ENCODE results near the gene TDRD10.

The TDRD10 gene

GRCh38 chr1:154577346-154578057, 75.5 kb downstream of the TDRD10 start:
- DNase-seq (ENCODE audit: low read depth in 2 of 2), result no peak

- DNase-seq (ENCODE audit: low read depth in 2 of 2), result no peak
Measured at GRCh38 chr1:154578058-154578418, 76.0 kb downstream of the TDRD10 start.

- DNase-seq (ENCODE audit: low read depth in 2 of 2), result no peak
Measured at GRCh38 chr1:154579374-154579773, 77.4 kb downstream of the TDRD10 start.

GRCh38 chr1:154581766-154582165, 79.7 kb downstream of the TDRD10 start:
- no peak for DNase-seq (ENCODE audit: low read depth in 2 of 2)

GRCh38 chr1:154582885-154583284, 80.9 kb downstream of the TDRD10 start:
- DNase-seq (ENCODE audit: low read depth in 2 of 2), result no peak

GRCh38 chr1:154583773-154584172, 81.8 kb downstream of the TDRD10 start:
- DNase-seq (ENCODE audit: low read depth in 2 of 2), result no peak

GRCh38 chr1:154584267-154584994, 82.4 kb downstream of the TDRD10 start:
- DNase-seq (ENCODE audit: low read depth in 2 of 2), result no peak

- no peak for DNase-seq (ENCODE audit: low read depth in 2 of 2)
Measured at GRCh38 chr1:154586231-154586630, 84.2 kb downstream of the TDRD10 start.

- DNase-seq (ENCODE audit: low read depth in 2 of 2), result no peak
Measured at GRCh38 chr1:154586641-154587040, 84.6 kb downstream of the TDRD10 start.

- no peak for DNase-seq (ENCODE audit: low read depth in 2 of 2)
Measured at GRCh38 chr1:154589780-154590179, 87.8 kb downstream of the TDRD10 start.

- DNase-seq (ENCODE audit: low read depth in 2 of 2), result no peak
Measured at GRCh38 chr1:154590756-154591155, 88.7 kb downstream of the TDRD10 start.

- no peak for DNase-seq (ENCODE audit: low read depth in 2 of 2)
Measured at GRCh38 chr1:154591206-154591605, 89.2 kb downstream of the TDRD10 start.

- no peak for DNase-seq (ENCODE audit: low read depth in 2 of 2)
Measured at GRCh38 chr1:154593390-154593789, 91.4 kb downstream of the TDRD10 start.

GRCh38 chr1:154594811-154595210, 92.8 kb downstream of the TDRD10 start:
- DNase-seq (ENCODE audit: low read depth in 2 of 2), result no peak

- no peak for DNase-seq (ENCODE audit: low read depth in 2 of 2)
Measured at GRCh38 chr1:154595621-154596020, 93.6 kb downstream of the TDRD10 start.

Measured in stimulated activated CD8-positive, alpha-beta memory T cell treated with anti-CD3 and anti-CD28 coated beads, Interleukin-2, amount 100 ng/mL, for 1 hour (primary cell).